B cell (primary cell): ENCODE results near the gene LIPE.

Experiments used
- EZH2 ChIP-seq: IDR thresholded peaks from 2 replicates; pipeline ENCODE4 v1.6.1; 2012; ENCODE audit warnings: borderline replicate concordance, low read depth, mild to moderate bottlenecking, moderate library complexity, low read length; ENCODE audit not compliant: insufficient read depth, poor library complexity, severe bottlenecking
- TF ChIP-seq, protein P1 (sequence below): fragments of 200-600 bp; IDR thresholded peaks from one replicate; pipeline ENCODE4 v1.8.0; 2022; ENCODE audit warnings: antibody characterized with exemption, mild to moderate bottlenecking

DNA sequence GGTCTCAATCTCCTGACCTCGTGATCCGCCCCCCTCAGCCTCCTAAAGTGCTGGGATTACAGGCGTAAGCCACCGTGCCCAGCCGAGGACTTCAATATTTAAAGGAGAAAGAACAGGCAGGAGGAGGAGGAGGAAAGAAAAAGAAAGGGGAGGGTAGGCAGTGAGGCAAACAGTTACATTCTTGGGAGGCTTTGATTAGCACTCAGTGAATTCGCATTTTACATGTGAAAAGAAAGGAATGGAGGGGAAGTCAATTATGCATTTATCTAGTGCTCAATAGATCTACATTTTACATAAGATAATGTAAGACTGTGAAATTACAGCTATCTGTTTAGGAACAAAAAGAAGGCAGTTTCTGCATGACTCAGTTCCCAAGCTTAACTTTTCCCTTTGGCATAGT is 46.5 kb upstream of the LIPE start:
- TF ChIP-seq, protein P1, sequence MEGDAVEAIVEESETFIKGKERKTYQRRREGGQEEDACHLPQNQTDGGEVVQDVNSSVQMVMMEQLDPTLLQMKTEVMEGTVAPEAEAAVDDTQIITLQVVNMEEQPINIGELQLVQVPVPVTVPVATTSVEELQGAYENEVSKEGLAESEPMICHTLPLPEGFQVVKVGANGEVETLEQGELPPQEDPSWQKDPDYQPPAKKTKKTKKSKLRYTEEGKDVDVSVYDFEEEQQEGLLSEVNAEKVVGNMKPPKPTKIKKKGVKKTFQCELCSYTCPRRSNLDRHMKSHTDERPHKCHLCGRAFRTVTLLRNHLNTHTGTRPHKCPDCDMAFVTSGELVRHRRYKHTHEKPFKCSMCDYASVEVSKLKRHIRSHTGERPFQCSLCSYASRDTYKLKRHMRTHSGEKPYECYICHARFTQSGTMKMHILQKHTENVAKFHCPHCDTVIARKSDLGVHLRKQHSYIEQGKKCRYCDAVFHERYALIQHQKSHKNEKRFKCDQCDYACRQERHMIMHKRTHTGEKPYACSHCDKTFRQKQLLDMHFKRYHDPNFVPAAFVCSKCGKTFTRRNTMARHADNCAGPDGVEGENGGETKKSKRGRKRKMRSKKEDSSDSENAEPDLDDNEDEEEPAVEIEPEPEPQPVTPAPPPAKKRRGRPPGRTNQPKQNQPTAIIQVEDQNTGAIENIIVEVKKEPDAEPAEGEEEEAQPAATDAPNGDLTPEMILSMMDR, result no peak
- TF ChIP-seq EZH2, result no peak
